G401 (cell line): ENCODE measurements around the gene FCHO1. TPM values are rescaled to one million over a fixed set of nuclear protein-coding genes. Genes with fewer than 3 reads are reported as not detected.

Experiments
- total RNA-seq: library from RNA; depleted of rRNA; stranded (reverse); fragments of >200 nt; shearing (Covaris generic); gene quantifications from 2 replicates; pipeline ENCODE4 v1.2.3, GENCODE V29; 2014; rRNA removed

Gene FCHO1
- total RNA-seq, 1 experiment from 2014 or later, result 9.3 TPM

Other genes with a start within 250 kb of the FCHO1 start
- gene PGLS, start 239.8 kb upstream of the FCHO1 start, total RNA-seq, result 111 and 141 TPM in 2 replicates
- 73.2 and 75.4 TPM in 2 replicates for gene COLGALT1, start 195.8 kb upstream of the FCHO1 start, total RNA-seq
- gene UNC13A, start 63.1 kb upstream of the FCHO1 start, total RNA-seq, result 7.0 and 11.4 TPM in 2 replicates
- gene MAP1S, start 32.0 kb upstream of the FCHO1 start, total RNA-seq, result 41.7 and 48.4 TPM in 2 replicates
- gene B3GNT3, start 43.7 kb downstream of the FCHO1 start, total RNA-seq, result not detected in 2 replicates
- gene INSL3, start 70.0 kb downstream of the FCHO1 start, total RNA-seq, result not detected in 2 replicates
- 3.2 and 4.6 TPM in 2 replicates for gene JAK3, start 96.5 kb downstream of the FCHO1 start, total RNA-seq
- gene RPL18A, start 108.4 kb downstream of the FCHO1 start, total RNA-seq, result 1,064 and 1,396 TPM in 2 replicates
- 3.2 and 6.5 TPM in 2 replicates for gene SLC5A5, start 120.5 kb downstream of the FCHO1 start, total RNA-seq
- 181 and 230 TPM in 2 replicates for gene CCDC124, start 181.5 kb downstream of the FCHO1 start, total RNA-seq
- gene KCNN1, start 215.6 kb downstream of the FCHO1 start, total RNA-seq, result 13.2 and 16.0 TPM in 2 replicates